Measurements from ENCODE around the gene TAF1B. TPM values are rescaled to one million over a fixed set of nuclear protein-coding genes. Genes with fewer than 3 reads are reported as not detected.

TAF1B gene
- total and polyA plus RNA-seq, 2 donors (not counting 3 experiments of a cell fraction or from before 2014, with no cell fraction given) = 6.3 to 29.4 TPM

- no peak overlapping the region for H3K9ac ChIP-seq (replicated peaks; ENCODE audit: extremely low read depth, insufficient read depth, low read length)
- ChIA-PET CTCF (interaction anchor here (0.6 to 1.6 kb wide), 6 partner anchors 9 to 138 kb away, joined by 3 to 8 read pairs (median 4); no protein-coding TSS in a partner anchor), POLR2A (no interaction called here)
- no peak overlapping the region for H3K27ac ChIP-seq (ENCODE audit: insufficient read depth, low read depth, low read length)
- H3K4me2 ChIP-seq (ENCODE audit: insufficient read depth, low read length) = peak overlapping the region; percentile 23
- FAIRE-seq = peak; percentile 58
- no peak overlapping the region for H3K4me3 ChIP-seq (replicated peaks in 1 of 3; ENCODE audit: insufficient read depth in 1 of 3, low read depth in 1 of 3, low read length in 3 of 3)
- dilution Hi-C loops (cut with MboI; ENCODE audit: extremely low pct_ligation_motif_present, low sequenced_read_pairs) = no loop called here
- H3K27me3 ChIP-seq (ENCODE audit: control insufficient read depth in 2 of 2, insufficient read depth in 2 of 2, low read length in 2 of 2) = no peaks in the 10 kb centered on the region
- TF ChIP-seq CTCF (IDR thresholded peaks at IDR 0.05; ENCODE audit: extremely low read depth in 1 of 2, insufficient read depth in 1 of 2, low read depth in 1 of 2, low read length in 2 of 2) (no peak), GATA2 (IDR thresholded peaks at IDR 0.05; ENCODE audit: insufficient read depth, insufficient read length, low read depth, low read length) (peak; percentile 68), EZH2 (IDR thresholded peaks at IDR 0.05; ENCODE audit: borderline replicate concordance, low read depth, low read length, severe bottlenecking) (no peak), POLR2AphosphoS5 (IDR thresholded peaks at IDR 0.05; ENCODE audit: insufficient read depth, low read depth, low read length) (no peak), MYC (IDR thresholded peaks at IDR 0.05; ENCODE audit: low read depth, low read length) (no peak), JUN (IDR thresholded peaks at IDR 0.05; ENCODE audit: borderline replicate concordance, insufficient read depth, insufficient read length, low read depth) (no peak)
- no peak overlapping the region for H2AFZ ChIP-seq (ENCODE audit: low read depth, low read length)
- intact Hi-C loops (cut with micrococcal nuclease) = no loop called here
- H3K79me2 ChIP-seq (ENCODE audit: control insufficient read depth, insufficient read depth, low read length) = peaks cover 45% of the 10 kb centered on the region
- no peaks in the 10 kb centered on the region for H4K20me1 ChIP-seq (replicated peaks; ENCODE audit: control insufficient read depth, extremely low read depth, insufficient read depth, low read length)
- H3K4me1 ChIP-seq (ENCODE audit: control insufficient read depth, extremely low read depth, insufficient read depth, low read length) = peaks cover 28% of the 10 kb centered on the region
- DNase-seq (ENCODE audit: low read depth, low spot score) = peak; percentile 26
- H3K9me3 ChIP-seq (replicated peaks; ENCODE audit: control insufficient read depth, insufficient read depth, low read length) = no peaks in the 10 kb centered on the region
- no TSS peak for BruUV-seq (replicated peaks)
- no peaks in the 10 kb centered on the region for H3K9me1 ChIP-seq (replicated peaks; ENCODE audit: control insufficient read depth, extremely low read depth, insufficient read depth, low read length)
- H3K36me3 ChIP-seq (ENCODE audit: control insufficient read depth in 2 of 2, extremely low read depth in 1 of 2, insufficient read depth in 2 of 2, low read length in 2 of 2) = peaks cover 7 to 16% of the 10 kb centered on the region in 2 experiments
Observed at GRCh38 chr2:9846554-9846953, 3.3 kb downstream of the TAF1B start.

Data from endothelial cell of umbilical vein (primary cell).